ENCODE measurements around the gene LHPP. TPM values are rescaled to one million over a fixed set of nuclear protein-coding genes. Genes with fewer than 3 reads are reported as not detected.
A peak's percentile ranks its signal among the peaks of the same experiment; 100 is the strongest.

Gene LHPP
- total RNA-seq, 1 donor from 2014 or later = 6.0 TPM

- H3K9me3 Mint-ChIP-seq (ENCODE audit: unreplicated experiment) = no peaks in the 10 kb centered on the region
- H3K27me3 Mint-ChIP-seq (ENCODE audit: unreplicated experiment) = no peaks in the 10 kb centered on the region
- no peak overlapping the region for H3K27ac Mint-ChIP-seq (ENCODE audit: unreplicated experiment)
- H3K4me3 Mint-ChIP-seq (ENCODE audit: unreplicated experiment) = no peak overlapping the region
- no peak for DNase-seq
- TF ChIP-seq, protein P1, sequence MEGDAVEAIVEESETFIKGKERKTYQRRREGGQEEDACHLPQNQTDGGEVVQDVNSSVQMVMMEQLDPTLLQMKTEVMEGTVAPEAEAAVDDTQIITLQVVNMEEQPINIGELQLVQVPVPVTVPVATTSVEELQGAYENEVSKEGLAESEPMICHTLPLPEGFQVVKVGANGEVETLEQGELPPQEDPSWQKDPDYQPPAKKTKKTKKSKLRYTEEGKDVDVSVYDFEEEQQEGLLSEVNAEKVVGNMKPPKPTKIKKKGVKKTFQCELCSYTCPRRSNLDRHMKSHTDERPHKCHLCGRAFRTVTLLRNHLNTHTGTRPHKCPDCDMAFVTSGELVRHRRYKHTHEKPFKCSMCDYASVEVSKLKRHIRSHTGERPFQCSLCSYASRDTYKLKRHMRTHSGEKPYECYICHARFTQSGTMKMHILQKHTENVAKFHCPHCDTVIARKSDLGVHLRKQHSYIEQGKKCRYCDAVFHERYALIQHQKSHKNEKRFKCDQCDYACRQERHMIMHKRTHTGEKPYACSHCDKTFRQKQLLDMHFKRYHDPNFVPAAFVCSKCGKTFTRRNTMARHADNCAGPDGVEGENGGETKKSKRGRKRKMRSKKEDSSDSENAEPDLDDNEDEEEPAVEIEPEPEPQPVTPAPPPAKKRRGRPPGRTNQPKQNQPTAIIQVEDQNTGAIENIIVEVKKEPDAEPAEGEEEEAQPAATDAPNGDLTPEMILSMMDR (IDR thresholded peaks at IDR 0.05; ENCODE audit: partially characterized antibody, unreplicated experiment) = no peak
- H3K4me1 Mint-ChIP-seq (ENCODE audit: low read depth, unreplicated experiment) = peaks cover 11% of the 10 kb centered on the region
- peaks cover 5% of the 10 kb centered on the region for H3K36me3 Mint-ChIP-seq (ENCODE audit: unreplicated experiment)
These were observed 29.5 kb downstream of the LHPP start for GRCh38 chr10:124491105-124491504.

GRCh38 chr10:124492266-124492665 lies 30.6 kb downstream of the LHPP start:
- H3K27ac Mint-ChIP-seq (ENCODE audit: unreplicated experiment) = no peak overlapping the region

GRCh38 chr10:124493214-124493882 lies 31.7 kb downstream of the LHPP start:
- peaks cover 2% of the 10 kb centered on the region for H3K36me3 Mint-ChIP-seq (ENCODE audit: unreplicated experiment)
- peaks cover 6% of the 10 kb centered on the region for H3K9me3 Mint-ChIP-seq (ENCODE audit: unreplicated experiment)
- H3K27me3 Mint-ChIP-seq (ENCODE audit: unreplicated experiment) = peaks cover 6% of the 10 kb centered on the region
- H3K4me3 Mint-ChIP-seq (ENCODE audit: unreplicated experiment) = peak overlapping the region; percentile 49
- H3K4me1 Mint-ChIP-seq (ENCODE audit: low read depth, unreplicated experiment) = peaks cover 25% of the 10 kb centered on the region
- H3K27ac Mint-ChIP-seq (ENCODE audit: unreplicated experiment) = peak overlapping the region; percentile 75
- TF ChIP-seq, protein P1 (IDR thresholded peaks at IDR 0.05; ENCODE audit: partially characterized antibody, unreplicated experiment) = no peak
- DNase-seq = no peak

More at GRCh38 chr10:124492266-124492665, 30.6 kb downstream of the LHPP start:
- Mint-ChIP-seq H3K4me3 (ENCODE audit: unreplicated experiment) (no peak overlapping the region), H3K9me3 (ENCODE audit: unreplicated experiment) (peaks cover under 1% of the 10 kb centered on the region), H3K27me3 (ENCODE audit: unreplicated experiment) (no peaks in the 10 kb centered on the region), H3K4me1 (ENCODE audit: low read depth, unreplicated experiment) (peaks cover 18% of the 10 kb centered on the region), H3K36me3 (ENCODE audit: unreplicated experiment) (peaks cover 5% of the 10 kb centered on the region)
- no peak for DNase-seq
- TF ChIP-seq, protein P1 (IDR thresholded peaks at IDR 0.05; ENCODE audit: partially characterized antibody, unreplicated experiment) = no peak

DNA sequence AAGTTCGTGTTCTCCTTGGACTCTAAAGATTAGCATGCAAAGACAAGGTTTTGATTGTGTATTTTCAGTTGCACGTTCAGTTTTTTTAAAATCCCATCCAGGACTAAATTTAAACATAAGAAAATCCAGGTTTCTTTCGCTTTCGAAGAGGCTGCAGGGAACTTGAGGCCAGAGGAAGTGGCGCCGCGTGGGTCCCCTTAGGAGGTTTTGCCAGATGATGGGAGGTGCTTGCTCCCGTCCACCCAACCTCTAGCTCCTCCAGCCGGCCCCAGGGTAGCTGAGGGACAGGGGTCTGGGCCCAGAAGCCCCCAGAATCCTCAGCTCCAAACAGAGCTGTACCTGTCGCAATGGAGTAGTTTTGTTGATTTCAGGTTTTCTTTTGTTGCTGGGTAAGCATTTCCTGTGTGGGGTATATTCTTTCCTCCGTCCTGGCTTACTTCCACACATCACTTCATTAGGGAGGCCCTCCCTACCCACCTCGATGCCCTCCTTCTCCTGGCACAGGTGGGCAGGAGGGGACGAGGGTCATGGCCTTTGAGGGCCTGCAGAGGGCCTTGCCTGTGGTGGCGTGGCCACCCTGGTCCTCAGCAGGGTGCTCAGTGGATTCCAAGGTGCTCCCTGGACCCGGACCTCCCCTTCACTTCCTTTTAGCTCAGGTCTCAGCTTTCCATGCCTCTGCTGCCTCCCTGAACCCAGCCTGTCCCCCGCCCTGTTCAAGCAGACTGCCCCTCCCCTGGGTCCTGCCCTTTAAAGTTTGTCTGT lies 32.6 kb downstream of the LHPP start:
- H3K9me3 Mint-ChIP-seq (ENCODE audit: unreplicated experiment) = peaks cover 6% of the 10 kb centered on the region
- H3K27ac Mint-ChIP-seq (ENCODE audit: unreplicated experiment) = no peak overlapping the region
- peaks cover 25% of the 10 kb centered on the region for H3K4me1 Mint-ChIP-seq (ENCODE audit: low read depth, unreplicated experiment)
- H3K36me3 Mint-ChIP-seq (ENCODE audit: unreplicated experiment) = no peaks in the 10 kb centered on the region
- TF ChIP-seq, protein P1 (IDR thresholded peaks at IDR 0.05; ENCODE audit: partially characterized antibody, unreplicated experiment) = no peak
- H3K27me3 Mint-ChIP-seq (ENCODE audit: unreplicated experiment) = peaks cover 6% of the 10 kb centered on the region
- DNase-seq = no peak
- H3K4me3 Mint-ChIP-seq (ENCODE audit: unreplicated experiment) = no peak overlapping the region

DNA sequence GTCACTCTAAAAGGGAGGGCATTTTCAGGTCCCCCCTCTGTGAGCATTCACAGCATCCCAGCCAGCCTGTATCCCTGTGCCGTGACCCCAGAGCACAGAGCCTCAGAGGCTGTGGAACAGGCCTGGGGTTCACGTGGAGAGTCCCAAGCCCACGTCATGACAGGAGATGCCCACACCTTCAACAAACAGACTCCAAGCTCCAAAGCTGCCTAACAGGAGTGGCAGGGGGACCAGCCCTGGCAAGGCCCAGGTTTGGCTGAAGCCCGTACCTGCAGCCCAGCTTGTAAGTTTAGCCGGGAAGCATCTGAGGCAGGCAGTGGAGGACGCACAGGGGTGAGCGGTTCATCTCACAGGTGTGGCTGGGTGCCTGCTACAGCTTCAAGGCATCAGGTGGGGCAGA lies 33.5 kb downstream of the LHPP start:
- DNase-seq = no peak
- H3K4me3 Mint-ChIP-seq (ENCODE audit: unreplicated experiment) = no peak overlapping the region

More for the DNA sequence above, 33.5 kb downstream of the LHPP start:
- H3K27ac Mint-ChIP-seq (ENCODE audit: unreplicated experiment) = no peak overlapping the region
- H3K9me3 Mint-ChIP-seq (ENCODE audit: unreplicated experiment) = peaks cover 6% of the 10 kb centered on the region
- H3K36me3 Mint-ChIP-seq (ENCODE audit: unreplicated experiment) = no peaks in the 10 kb centered on the region
- H3K4me1 Mint-ChIP-seq (ENCODE audit: low read depth, unreplicated experiment) = peaks cover 25% of the 10 kb centered on the region
- peaks cover 6% of the 10 kb centered on the region for H3K27me3 Mint-ChIP-seq (ENCODE audit: unreplicated experiment)
- TF ChIP-seq, protein P1 (IDR thresholded peaks at IDR 0.05; ENCODE audit: partially characterized antibody, unreplicated experiment) = no peak
